GM12878 (cell line): ENCODE measurements around the gene SNRK. TPM values are rescaled to one million over a fixed set of nuclear protein-coding genes. Genes with fewer than 3 reads are reported as not detected.

Experiments
- ATAC-seq: fragments of 200-7000 bp; cut with Tn5 transposase; 3 replicates; pipeline ENCODE4 v1.9.1; 2020; ENCODE audit warnings: mild to moderate bottlenecking, moderate library complexity
- BruUV-seq: library from RNA; stranded (reverse); fragments of 400-500 nt; replicated peaks from 2 replicates; lab custom pipeline; 2021; lab: Mats Ljungman, UMichigan
- CTCF ChIA-PET: fragments of 300-600 bp; sonication (Branson Sonifier 250); formaldehyde crosslinking; extraction: SDS; loops from one replicate; lab custom pipeline; 2021; ENCODE audit warnings: inconsistent platforms; lab: Yijun Ruan, JAX
- POLR2A ChIA-PET: fragments of 350-600 bp; formaldehyde crosslinking; extraction: SDS; loops from one replicate; lab custom pipeline; 2021; ENCODE audit warnings: inconsistent platforms; lab: Charles Lee
- RAD21 ChIA-PET: fragments of 300-600 bp; sonication (Branson Sonifier 250); formaldehyde crosslinking; loops from one replicate; lab custom pipeline; 2023; ENCODE audit warnings: antibody characterized with exemption; ENCODE audit not compliant: unreplicated experiment; lab: Charles Lee
- SMC1A ChIA-PET: fragments of 300-600 bp; sonication (Branson Sonifier 250); formaldehyde crosslinking; loops from one replicate; lab custom pipeline; 2023; ENCODE audit not compliant: unreplicated experiment, uncharacterized antibody; lab: Charles Lee
- DNase-seq: peaks from one replicate; pipeline ENCODE4 v3.0.0-alpha.2; 2011; ENCODE audit warnings: low read depth, low spot score
- FAIRE-seq: peaks from 3 replicates; lab custom pipeline; 2011; peaks lifted over from hg19 to GRCh38; lab: Jason Lieb, UNC
- H2AFZ ChIP-seq: 2 replicates; pipeline ENCODE4 v1.6.0; 2011; ENCODE audit warnings: low read depth, low read length, control low read depth; ENCODE audit not compliant: control insufficient read depth
- H3K27ac ChIP-seq: 2 replicates; pipeline ENCODE4 v1.5.1; 2011; ENCODE audit warnings: control low read depth; ENCODE audit not compliant: control insufficient read depth, insufficient read depth
- H3K27me3 ChIP-seq, 2 experiments: replicated peaks in 1 of 2; 2 replicates each; pipeline versions ENCODE4 v1.6.0 to v1.6.1; 2011; ENCODE audit warnings: low read length in 1 of 2; ENCODE audit not compliant: control insufficient read depth in 2 of 2, insufficient read depth in 2 of 2
- H3K36me3 ChIP-seq, 2 experiments: 2 replicates each; pipeline ENCODE4 v1.5.1; 2011; ENCODE audit warnings: low read length in 1 of 2; ENCODE audit not compliant: control insufficient read depth in 2 of 2, insufficient read depth in 2 of 2
- H3K4me1 ChIP-seq: 2 replicates; pipeline ENCODE4 v1.6.1; 2011; ENCODE audit warnings: mild to moderate bottlenecking, low read length, moderate library complexity, mixed read lengths; ENCODE audit not compliant: control insufficient read depth, insufficient read depth
- H3K4me2 ChIP-seq: 2 replicates; pipeline ENCODE4 v1.6.0; 2011; ENCODE audit warnings: control low read depth; ENCODE audit not compliant: control insufficient read depth, insufficient read depth
- H3K4me3 ChIP-seq: fragments of 200-600 bp; sonication (generic); 2 replicates; pipeline ENCODE4 v1.5.1; 2016
- H3K79me2 ChIP-seq: 2 replicates; pipeline ENCODE4 v1.6.0; 2011; ENCODE audit warnings: low read length; ENCODE audit not compliant: control insufficient read depth, insufficient read depth
- H3K9ac ChIP-seq: 2 replicates; pipeline ENCODE4 v1.8.0; 2011; ENCODE audit warnings: low read length, control low read depth, mixed read lengths; ENCODE audit not compliant: control insufficient read depth, insufficient read depth
- H3K9me3 ChIP-seq: replicated peaks from 3 replicates; pipeline ENCODE4 v1.5.1; 2011; ENCODE audit warnings: mild to moderate bottlenecking, low read length; ENCODE audit not compliant: control insufficient read depth, insufficient read depth
- H4K20me1 ChIP-seq: 2 replicates; pipeline ENCODE4 v1.6.0; 2011; ENCODE audit not compliant: control insufficient read depth, insufficient read depth
- BACH1 ChIP-seq: fragments of 450-650 bp; IDR thresholded peaks from 2 replicates; pipeline ENCODE4 v1.6.1; 2017; ENCODE audit warnings: mild to moderate bottlenecking, borderline replicate concordance
- IKZF2 ChIP-seq, 2 experiments: fragments of 450-650 bp; IDR thresholded peaks; 2 replicates each; pipeline ENCODE4 v1.6.1; 2017; ENCODE audit warnings: mild to moderate bottlenecking in 2 of 2, moderate library complexity in 2 of 2
- KDM1A ChIP-seq: fragments of 200-600 bp; sonication (generic); IDR thresholded peaks from 2 replicates; pipeline ENCODE4 v1.6.1; 2016; ENCODE audit warnings: borderline replicate concordance
- NFXL1 ChIP-seq: fragments of 450-650 bp; IDR thresholded peaks from 2 replicates; pipeline ENCODE4 v1.6.1; 2017; ENCODE audit warnings: antibody characterized with exemption, mild to moderate bottlenecking, borderline replicate concordance
- NRF1 ChIP-seq: conservative IDR thresholded peaks from 2 replicates; pipeline ENCODE4 v1.6.1; 2011; ENCODE audit warnings: mild to moderate bottlenecking, low read depth, low read length, improper control_type of control experiment
- PAX5 ChIP-seq: IDR thresholded peaks from 2 replicates; pipeline ENCODE4 v1.6.1; 2011; ENCODE audit warnings: low read depth, low read length, borderline replicate concordance
- YY1 ChIP-seq: IDR thresholded peaks from 2 replicates; pipeline ENCODE4 v1.6.1; 2011; ENCODE audit warnings: low read depth, mild to moderate bottlenecking, low read length
- WGBS: methylation state at CpG from one replicate; pipeline ENCODE4 v1.1.6; 2016; ENCODE audit warnings: low lambda C conversion rate; ENCODE audit not compliant: insufficient replicate concordance, insufficient coverage; ENCODE audit errors: missing lambda C conversion rate; 5-methylcytosine and 5-hydroxymethylcytosine counted together
- in situ Hi-C: fragments of 300-500 bp; cut with MboI; formaldehyde crosslinking; loops from 9 replicates; pipeline ENCODE4 v1.14.3; 2018; ENCODE audit warnings: mixed read lengths
- intact Hi-C: fragments of 100-400 bp; cut with micrococcal nuclease; formaldehyde crosslinking; loops from one replicate; pipeline ENCODE4 v1.14.2; 2022; ENCODE audit not compliant: unreplicated experiment
- polyA plus RNA-seq, 11 experiments: library from polyadenylated mRNA; depleted of rRNA in 4 of 11; unstranded in 6 of 11; stranded (reverse) in 5 of 11; fragments of >200 nt; fragmentation: Nextera tagmentation in 4 of 11; fragmentation: Illumina TruSeq in 1 of 11; extraction: Ambion mirVana in 4 of 11; extraction: Trizol in 1 of 11; gene quantifications; 1 replicate in 1 of 11; 2 replicates in 10 of 11; pipeline versions ENCODE4 v1.2.1 to v1.2.3, GENCODE V29; 2011 to 2016; ENCODE audit warnings: inconsistent platforms in 2 of 11, missing spikeins in 2 of 11, low read depth in 1 of 11
- total RNA-seq, 4 experiments: library from RNA; depleted of rRNA in 3 of 4; stranded (reverse); fragments of >200 nt in 3 of 4; fragmentation: Illumina TruSeq in 1 of 4; extraction: Trizol in 1 of 4; gene quantifications; 2 replicates each; pipeline versions ENCODE4 v1.2.1 to v1.2.3, GENCODE V29; 2013 to 2021
- TF ChIP-seq, protein P1 (sequence below): fragments of 450-650 bp; IDR thresholded peaks from 2 replicates; pipeline ENCODE4 v1.6.1; 2016; ENCODE audit warnings: mild to moderate bottlenecking, moderate library complexity, borderline replicate concordance
- TF ChIP-seq, protein P2 (sequence below): fragments of 450-650 bp; IDR thresholded peaks from 2 replicates; pipeline ENCODE4 v1.6.1; 2016; ENCODE audit warnings: mild to moderate bottlenecking

The SNRK gene
- total and polyA plus RNA-seq, 10 of the 15 experiments (the other 5 are each of a cell fraction or from before 2014, with no cell fraction given): 1.6 to 12.1 (median 7.6) TPM

DNA sequence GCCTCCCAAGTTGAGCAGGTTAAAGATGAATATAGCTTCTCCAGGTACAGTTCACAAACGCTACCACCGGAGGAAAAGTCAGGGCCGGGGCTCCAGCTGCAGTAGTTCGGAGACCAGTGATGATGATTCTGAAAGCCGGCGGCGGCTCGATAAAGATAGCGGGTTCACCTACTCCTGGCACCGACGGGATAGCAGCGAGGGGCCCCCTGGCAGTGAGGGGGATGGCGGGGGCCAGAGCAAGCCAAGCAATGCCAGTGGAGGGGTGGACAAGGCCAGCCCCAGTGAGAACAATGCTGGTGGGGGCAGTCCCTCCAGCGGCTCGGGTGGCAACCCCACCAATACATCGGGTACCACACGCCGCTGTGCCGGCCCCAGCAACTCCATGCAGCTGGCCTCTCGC lies 61.4 kb downstream of the SNRK start:
- TF ChIP-seq BACH1 (no peak), NRF1 (no peak), YY1 (no peak), PAX5 (no peak), NFXL1 (no peak), IKZF2 (IDR thresholded peaks at IDR 0.05) (no peak), KDM1A (no peak)
- TF ChIP-seq, protein P1, sequence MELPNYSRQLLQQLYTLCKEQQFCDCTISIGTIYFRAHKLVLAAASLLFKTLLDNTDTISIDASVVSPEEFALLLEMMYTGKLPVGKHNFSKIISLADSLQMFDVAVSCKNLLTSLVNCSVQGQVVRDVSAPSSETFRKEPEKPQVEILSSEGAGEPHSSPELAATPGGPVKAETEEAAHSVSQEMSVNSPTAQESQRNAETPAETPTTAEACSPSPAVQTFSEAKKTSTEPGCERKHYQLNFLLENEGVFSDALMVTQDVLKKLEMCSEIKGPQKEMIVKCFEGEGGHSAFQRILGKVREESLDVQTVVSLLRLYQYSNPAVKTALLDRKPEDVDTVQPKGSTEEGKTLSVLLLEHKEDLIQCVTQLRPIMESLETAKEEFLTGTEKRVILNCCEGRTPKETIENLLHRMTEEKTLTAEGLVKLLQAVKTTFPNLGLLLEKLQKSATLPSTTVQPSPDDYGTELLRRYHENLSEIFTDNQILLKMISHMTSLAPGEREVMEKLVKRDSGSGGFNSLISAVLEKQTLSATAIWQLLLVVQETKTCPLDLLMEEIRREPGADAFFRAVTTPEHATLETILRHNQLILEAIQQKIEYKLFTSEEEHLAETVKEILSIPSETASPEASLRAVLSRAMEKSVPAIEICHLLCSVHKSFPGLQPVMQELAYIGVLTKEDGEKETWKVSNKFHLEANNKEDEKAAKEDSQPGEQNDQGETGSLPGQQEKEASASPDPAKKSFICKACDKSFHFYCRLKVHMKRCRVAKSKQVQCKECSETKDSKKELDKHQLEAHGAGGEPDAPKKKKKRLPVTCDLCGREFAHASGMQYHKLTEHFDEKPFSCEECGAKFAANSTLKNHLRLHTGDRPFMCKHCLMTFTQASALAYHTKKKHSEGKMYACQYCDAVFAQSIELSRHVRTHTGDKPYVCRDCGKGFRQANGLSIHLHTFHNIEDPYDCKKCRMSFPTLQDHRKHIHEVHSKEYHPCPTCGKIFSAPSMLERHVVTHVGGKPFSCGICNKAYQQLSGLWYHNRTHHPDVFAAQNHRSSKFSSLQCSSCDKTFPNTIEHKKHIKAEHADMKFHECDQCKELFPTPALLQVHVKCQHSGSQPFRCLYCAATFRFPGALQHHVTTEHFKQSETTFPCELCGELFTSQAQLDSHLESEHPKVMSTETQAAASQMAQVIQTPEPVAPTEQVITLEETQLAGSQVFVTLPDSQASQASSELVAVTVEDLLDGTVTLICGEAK: no peak
- TF ChIP-seq, protein P2, sequence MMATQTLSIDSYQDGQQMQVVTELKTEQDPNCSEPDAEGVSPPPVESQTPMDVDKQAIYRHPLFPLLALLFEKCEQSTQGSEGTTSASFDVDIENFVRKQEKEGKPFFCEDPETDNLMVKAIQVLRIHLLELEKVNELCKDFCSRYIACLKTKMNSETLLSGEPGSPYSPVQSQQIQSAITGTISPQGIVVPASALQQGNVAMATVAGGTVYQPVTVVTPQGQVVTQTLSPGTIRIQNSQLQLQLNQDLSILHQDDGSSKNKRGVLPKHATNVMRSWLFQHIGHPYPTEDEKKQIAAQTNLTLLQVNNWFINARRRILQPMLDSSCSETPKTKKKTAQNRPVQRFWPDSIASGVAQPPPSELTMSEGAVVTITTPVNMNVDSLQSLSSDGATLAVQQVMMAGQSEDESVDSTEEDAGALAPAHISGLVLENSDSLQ: no peak
- H3K4me3 ChIP-seq: no peak overlapping the region
- ATAC-seq (no peak), DNase-seq (no peak), FAIRE-seq (no peak)
- no peaks in the 10 kb centered on the region for H3K27me3 ChIP-seq
- POLR2A ChIA-PET: no interaction called here
- H3K4me2 ChIP-seq: no peak overlapping the region
- intact Hi-C loops: no loop called here
- H3K9me3 ChIP-seq: no peaks in the 10 kb centered on the region
- RAD21 ChIA-PET: interaction anchor here (0.5 kb wide), 1 partner anchor 84 kb away, joined by 4 read pairs; no protein-coding TSS in a partner anchor
- no peak overlapping the region for H3K27ac ChIP-seq
- H4K20me1 ChIP-seq: no peaks in the 10 kb centered on the region
- SMC1A ChIA-PET: no interaction called here
- 99% methylated on average over 13 of the region's 20 CpGs for WGBS
- H3K36me3 ChIP-seq: peaks cover 3 to 4% of the 10 kb centered on the region in 2 experiments; a peak in 3 of 4 replicates
- no peak overlapping the region for H2AFZ ChIP-seq
- in situ Hi-C loops: no loop called here
- no TSS peak for BruUV-seq
- H3K79me2 ChIP-seq: no peaks in the 10 kb centered on the region
- CTCF ChIA-PET: interaction anchor here (0.6 kb wide), 1 partner anchor 29 kb away, joined by 3 read pairs; no protein-coding TSS in a partner anchor
- H3K9ac ChIP-seq: no peak overlapping the region
- H3K4me1 ChIP-seq: no peaks in the 10 kb centered on the region
